Epidermal melanocyte (primary cell): Measurements from ENCODE around the gene TMOD4.
"Not testable (repeated sequence)": the region's sequence is repeated elsewhere in the genome, so short reads cannot be mapped to it uniquely, and the experiment has no call there.

ENCODE experiments used
- DNase-seq: peaks from one replicate; pipeline ENCODE4 v3.0.0; 2011; ENCODE audit warnings: low spot score; ENCODE audit not compliant: insufficient read length

TMOD4 gene

DNA sequence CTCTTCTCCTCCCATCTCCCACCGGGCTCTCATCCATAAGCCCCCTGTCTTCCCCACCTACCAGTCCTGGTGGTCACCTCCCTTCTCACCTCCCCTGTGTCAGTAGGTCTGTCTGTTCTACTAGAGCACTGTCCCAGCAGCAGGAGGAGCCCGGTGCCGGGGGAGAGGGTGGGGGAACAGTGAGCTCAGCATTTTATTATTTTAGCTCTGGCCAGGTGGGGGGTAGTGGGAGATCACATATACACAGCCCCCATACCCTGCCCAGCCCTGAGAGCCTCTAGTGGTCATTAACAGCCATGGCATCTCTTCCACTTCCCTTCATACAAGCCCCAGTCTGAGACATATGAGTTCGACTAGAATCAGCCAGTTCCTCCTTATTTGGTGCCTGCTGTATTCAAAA, at the start of gene TMOD4:
Gene TMOD4, minus strand, starts transcription at position 119 of the 400 bp plus-strand sequence. CDS start 1,106 bp downstream, outside the sequence.
- DNase-seq, result no peak

DNA sequence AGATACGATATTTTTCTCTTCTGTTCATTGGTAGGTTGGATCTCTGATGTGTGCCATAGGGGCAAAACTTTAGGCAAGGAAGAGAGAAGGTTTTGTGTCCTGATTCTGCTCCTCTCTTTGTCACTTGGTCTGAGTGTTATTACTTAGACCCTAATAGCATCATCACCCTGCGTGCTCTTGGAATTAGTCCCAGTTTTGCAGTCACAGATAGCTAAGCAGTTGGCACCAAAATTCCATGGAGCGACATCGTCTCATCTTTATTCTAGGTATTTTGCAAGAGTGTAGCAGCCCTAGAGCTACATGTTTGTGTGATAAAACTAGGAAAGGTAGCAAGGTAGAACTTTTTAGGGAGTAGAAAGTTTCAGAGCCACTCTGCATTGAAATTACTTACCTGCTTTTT, 46.3 kb upstream of the TMOD4 start:
- DNase-seq, result no peak

DNA sequence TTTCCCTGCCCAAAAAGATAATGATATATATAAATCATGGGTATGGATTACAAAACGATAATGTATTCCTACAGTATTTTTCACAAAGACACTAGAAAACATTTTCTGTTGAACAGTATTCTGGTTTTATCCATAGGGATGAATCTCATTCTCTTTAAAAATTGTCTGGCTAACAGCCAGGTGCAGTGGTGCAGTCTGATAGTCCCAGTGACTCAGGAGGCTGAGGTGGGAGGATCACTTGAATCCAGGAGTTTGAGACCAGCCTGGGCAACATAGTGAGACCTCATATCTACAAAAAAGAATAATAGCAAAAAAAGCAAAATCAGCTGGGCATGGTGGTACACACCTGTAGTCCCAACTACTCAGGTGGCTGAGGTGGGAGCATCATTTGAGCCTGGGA, 45.8 kb upstream of the TMOD4 start:
- DNase-seq, result no peak

DNA sequence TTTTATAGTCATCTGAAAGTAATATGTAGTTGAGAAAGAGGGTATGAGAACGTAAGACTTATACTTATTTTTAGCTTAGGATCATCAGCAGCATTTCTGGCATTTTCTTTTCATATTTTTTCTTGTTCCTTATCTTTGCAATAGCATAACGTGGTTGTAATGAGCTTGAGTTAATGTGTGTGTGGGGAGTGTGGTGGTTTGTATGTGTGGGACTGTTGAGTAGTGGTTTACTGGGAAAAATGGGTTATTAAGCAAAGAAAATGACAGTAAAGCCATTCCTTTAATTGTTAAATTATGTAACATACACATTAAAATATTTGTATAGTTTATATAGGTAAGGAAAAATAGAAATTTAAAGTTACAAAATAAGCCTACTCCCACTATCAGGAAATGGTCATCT, 37.8 kb upstream of the TMOD4 start:
- no peak for DNase-seq

DNA sequence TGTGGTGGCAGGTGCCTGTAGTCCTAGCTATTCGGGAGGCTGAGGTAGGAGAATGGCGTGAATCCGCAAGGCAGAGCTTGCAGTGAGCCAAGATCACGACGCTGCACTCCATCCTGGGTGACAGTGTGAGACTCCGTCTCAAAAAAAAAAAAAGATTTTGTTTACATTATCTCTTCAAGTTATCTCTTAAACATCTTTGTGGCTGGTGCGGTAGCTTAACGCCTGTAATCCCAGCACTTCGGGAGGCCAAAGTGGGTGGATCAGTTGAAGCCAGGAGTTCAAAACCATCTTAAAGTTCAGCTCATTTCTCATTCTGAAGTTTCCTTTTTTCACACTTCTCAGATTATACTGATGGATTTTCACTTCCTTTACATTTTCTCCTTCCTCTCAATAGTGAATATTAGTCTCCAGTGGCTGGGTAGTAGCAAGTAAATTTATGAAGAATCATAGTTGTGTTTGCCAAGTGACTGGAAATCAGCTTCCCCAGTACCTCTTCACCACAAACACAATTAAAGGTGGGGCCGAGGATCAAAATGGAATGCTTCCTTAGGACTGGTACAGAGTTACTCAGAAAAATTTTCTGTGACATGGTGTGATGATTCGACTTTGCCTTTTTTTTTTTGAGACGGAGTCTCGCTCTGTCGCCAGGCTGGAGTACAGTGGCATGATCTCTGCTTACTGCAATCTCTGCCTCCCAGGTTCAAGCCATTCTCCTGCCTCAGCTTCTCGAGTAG, 36.4 kb upstream of the TMOD4 start:
- DNase-seq, result no peak

GRCh38 chr1:151210830-151211229, 35.0 kb upstream of the TMOD4 start:
- no peak for DNase-seq

DNA sequence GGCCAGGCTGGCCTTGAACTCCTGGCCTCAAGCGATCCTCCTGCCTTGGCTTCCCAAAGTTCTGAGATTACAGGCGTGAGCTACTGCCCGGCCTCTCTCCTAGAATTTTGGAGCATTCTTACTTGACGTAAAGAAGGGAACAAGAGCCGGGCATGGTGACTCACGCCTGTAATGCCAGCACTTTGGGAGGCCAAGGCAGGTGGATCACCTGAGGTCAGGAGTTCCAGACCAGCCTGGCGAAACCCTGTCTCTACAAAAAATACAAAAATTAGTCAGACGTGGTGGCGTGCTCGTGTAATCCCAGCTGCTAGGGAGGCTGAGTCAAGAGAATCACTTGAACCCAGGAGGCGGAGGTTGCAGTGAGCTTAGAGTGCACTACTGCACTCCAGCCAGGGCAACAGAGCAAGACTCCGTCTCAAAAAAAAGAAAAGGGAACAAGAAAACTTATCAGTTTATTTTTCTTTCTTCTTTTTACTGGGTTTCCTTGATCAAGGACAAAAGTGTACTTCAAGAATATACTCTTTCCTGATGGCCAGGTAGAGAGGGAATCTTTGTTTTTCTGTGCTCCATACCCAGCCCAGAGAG, 29.7 kb upstream of the TMOD4 start:
- DNase-seq, result not testable (repeated sequence)

- DNase-seq, result peak; percentile 46
Observed at GRCh38 chr1:151199873-151200581, 24.2 kb upstream of the TMOD4 start.

GRCh38 chr1:151198254-151199127, 22.7 kb upstream of the TMOD4 start, which contains the start of gene PIP5K1A:
TSS of gene PIP5K1A (plus strand) at chr1:151198552. CDS start at chr1:151198997, 445 bp downstream.
- DNase-seq, result peak; percentile 97

DNA sequence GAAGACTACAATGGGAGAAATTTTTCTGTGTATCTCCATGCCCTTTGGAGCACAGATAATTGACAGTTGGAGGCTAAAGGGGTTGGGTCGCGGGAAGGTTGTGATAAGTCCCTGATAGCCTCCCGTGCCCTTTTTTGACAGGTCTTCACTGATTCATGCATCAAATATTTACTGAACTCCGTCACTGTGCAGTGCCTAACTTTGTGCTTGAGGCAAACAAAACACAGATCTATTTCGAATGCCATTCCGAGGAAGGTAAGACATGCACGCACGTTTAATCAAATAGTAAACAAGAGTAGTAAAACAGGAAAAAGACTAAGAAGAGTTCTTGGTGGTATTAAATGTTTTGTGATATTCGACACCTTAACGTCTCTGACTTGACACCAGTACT, 22.1 kb upstream of the TMOD4 start:
- no peak for DNase-seq

GRCh38 chr1:151196292-151196800, 20.6 kb upstream of the TMOD4 start:
- DNase-seq, result no peak

DNA sequence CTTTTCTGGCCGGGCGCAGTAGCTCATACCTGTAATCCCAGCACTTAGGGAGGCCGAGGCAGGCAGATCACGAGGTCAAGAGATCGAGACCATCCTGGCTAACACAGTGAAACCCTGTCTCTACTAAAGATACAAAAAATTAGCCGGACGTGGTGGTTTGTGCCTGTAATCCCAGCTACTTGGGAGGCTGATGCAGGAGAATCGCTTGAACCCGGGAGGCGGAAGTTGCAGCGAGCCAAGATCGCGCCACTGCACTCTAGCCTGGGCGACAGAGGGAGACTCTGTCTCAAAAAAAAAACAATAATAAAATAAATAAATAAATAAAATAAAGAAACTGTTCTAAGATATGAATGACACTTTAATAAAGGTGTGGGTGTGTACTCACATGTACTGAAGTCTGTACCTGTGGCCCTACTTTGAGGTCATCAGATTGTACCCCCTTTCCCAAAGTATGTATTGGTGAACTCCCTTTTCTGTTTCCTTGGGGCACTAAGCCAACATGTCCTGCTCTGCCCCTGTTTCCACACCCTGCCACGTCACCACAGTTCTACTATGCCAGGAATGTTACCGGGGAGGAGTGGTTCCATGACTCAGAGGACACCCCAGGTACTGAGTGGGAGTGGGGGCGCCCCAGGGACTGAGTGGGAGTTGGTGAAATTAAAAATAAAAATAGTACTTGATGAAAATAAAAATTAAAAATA, 19.3 kb upstream of the TMOD4 start:
- DNase-seq, result not testable (repeated sequence)

DNA sequence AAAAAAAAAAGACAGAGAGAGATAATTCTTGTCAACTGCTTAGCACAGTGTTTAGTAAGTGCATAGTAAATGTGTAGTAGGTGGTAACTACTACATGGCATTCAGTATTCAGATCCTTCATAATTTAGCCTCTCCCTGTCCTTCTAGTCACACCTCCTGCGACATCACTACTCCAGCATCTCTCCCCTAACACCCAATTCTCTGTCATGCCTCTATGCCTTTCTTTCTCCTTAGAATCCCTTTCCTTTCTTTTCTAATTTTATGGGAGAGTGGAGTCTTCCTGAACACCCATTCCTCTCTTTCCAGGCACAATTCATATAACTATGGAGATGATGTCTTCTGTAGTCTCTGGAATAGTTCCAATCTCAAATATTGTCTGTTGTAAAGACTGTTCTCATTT, 18.1 kb upstream of the TMOD4 start:
- no peak for DNase-seq

GRCh38 chr1:151193304-151193703, 17.5 kb upstream of the TMOD4 start:
- DNase-seq, result no peak

DNA sequence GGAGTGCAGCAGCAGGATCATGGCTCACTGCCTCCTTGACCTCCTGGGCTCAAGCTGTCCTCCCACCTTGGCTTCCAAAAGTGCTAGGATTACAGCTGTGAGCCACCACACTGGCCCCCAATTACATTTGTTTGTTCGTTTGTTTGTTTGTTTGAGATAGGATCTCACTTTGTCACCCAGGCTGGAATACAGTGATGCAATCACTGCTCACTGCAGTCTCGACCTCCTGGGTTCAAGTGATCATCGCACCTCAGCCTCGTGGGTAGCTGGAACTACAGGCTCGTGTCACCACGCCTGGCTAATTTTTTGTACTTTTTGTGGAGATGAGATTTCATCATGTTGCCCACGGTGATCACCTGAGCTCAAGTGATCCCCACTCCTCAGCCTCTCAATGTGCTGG, 16.3 kb upstream of the TMOD4 start:
- DNase-seq, result no peak

- peak; percentile 87 for DNase-seq
Observed at GRCh38 chr1:151189637-151190445, 14.1 kb upstream of the TMOD4 start, which contains the start of gene VPS72. TSS of gene VPS72 (minus strand) at chr1:151190197. CDS start at chr1:151190121, 76 bp downstream.

DNA sequence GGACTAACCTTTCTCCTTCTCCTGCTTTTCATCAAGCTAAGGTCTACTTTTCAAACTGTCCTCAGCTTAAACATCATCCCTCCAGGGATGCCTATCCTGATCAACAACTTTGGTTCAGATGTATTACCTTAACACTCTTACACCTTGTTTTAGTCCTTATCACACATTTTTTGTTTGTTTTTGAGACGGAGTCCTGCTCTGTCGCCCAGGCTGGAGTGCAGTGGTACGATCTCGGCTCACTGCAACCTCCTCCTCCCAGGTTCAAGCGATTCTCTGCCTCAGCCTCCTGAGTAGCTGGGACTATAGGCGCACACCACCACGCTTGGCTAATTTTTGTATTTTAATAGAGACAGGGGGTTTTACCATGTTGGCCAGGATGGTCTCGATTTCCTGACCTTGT, 12.9 kb upstream of the TMOD4 start:
- not testable (repeated sequence) for DNase-seq

- DNase-seq, result no peak
Observed at GRCh38 chr1:151187205-151187604, 11.4 kb upstream of the TMOD4 start.

- no peak for DNase-seq
Observed at GRCh38 chr1:151184211-151184610, 8.4 kb upstream of the TMOD4 start.
